Endothelial cell of umbilical vein (primary cell): ENCODE measurements around the gene SAFB. TPM values are rescaled to one million over a fixed set of nuclear protein-coding genes. Genes with fewer than 3 reads are reported as not detected.

Experiments
- BruUV-seq: library from RNA; stranded (reverse); fragments of 400-500 nt; replicated peaks from 2 replicates; lab custom pipeline; 2021; lab: Mats Ljungman, UMichigan
- CTCF ChIA-PET: fragments of 300-600, 350-600 bp; sonication (Branson Sonifier 250); formaldehyde crosslinking; loops from one replicate; lab custom pipeline; 2021; ENCODE audit warnings: antibody characterized with exemption, inconsistent platforms; lab: Charles Lee
- POLR2A ChIA-PET: fragments of 300-600, 350-600 bp; sonication (Branson Sonifier 250); formaldehyde crosslinking; loops from one replicate; lab custom pipeline; 2021; ENCODE audit warnings: antibody characterized with exemption, inconsistent platforms; lab: Charles Lee
- DNase-seq: peaks from one replicate; pipeline ENCODE4 v3.0.0-alpha.2; 2011; ENCODE audit warnings: low read depth, low spot score
- FAIRE-seq: peaks from 2 replicates; lab custom pipeline; 2011; peaks lifted over from hg19 to GRCh38; lab: Jason Lieb, UNC
- H2AFZ ChIP-seq: 2 replicates; pipeline ENCODE4 v1.6.0; 2012; ENCODE audit warnings: low read depth, low read length, control low read depth, inconsistent platforms
- H3K27ac ChIP-seq: 2 replicates; pipeline ENCODE4 v1.5.1; 2011; ENCODE audit warnings: low read depth, mild to moderate bottlenecking, control low read depth, low read length, moderate library complexity; ENCODE audit not compliant: insufficient read depth
- H3K27me3 ChIP-seq, 2 experiments: 2 replicates each; pipeline versions ENCODE4 v1.6.0 to v1.6.1; 2011; ENCODE audit warnings: low read length in 2 of 2, mixed read lengths in 1 of 2; ENCODE audit not compliant: control insufficient read depth in 2 of 2, insufficient read depth in 2 of 2
- H3K36me3 ChIP-seq, 2 experiments: 2 replicates in 1 of 2; 3 replicates in 1 of 2; pipeline ENCODE4 v1.5.1; 2011; ENCODE audit warnings: low read length in 2 of 2, mild to moderate bottlenecking in 1 of 2, moderate library complexity in 1 of 2; ENCODE audit not compliant: control insufficient read depth in 2 of 2, insufficient read depth in 2 of 2; ENCODE audit errors: extremely low read depth in 1 of 2
- H3K4me1 ChIP-seq: 3 replicates; pipeline ENCODE4 v1.5.1; 2011; ENCODE audit warnings: mild to moderate bottlenecking, low read length; ENCODE audit not compliant: control insufficient read depth, insufficient read depth; ENCODE audit errors: extremely low read depth
- H3K4me2 ChIP-seq: 2 replicates; pipeline ENCODE4 v1.6.1; 2011; ENCODE audit warnings: low read length, control low read depth, mixed read lengths; ENCODE audit not compliant: insufficient read depth
- H3K4me3 ChIP-seq, 3 experiments: fragments of 200-600 bp in 1 of 3; sonication (generic), shearing (Covaris generic) in 1 of 3; replicated peaks in 1 of 3; 2 replicates each; pipeline ENCODE4 v1.5.1; 2011 to 2016; ENCODE audit warnings: control low read depth in 3 of 3, low read length in 3 of 3, mild to moderate bottlenecking in 2 of 3, inconsistent platforms in 1 of 3, low read depth in 1 of 3, moderate library complexity in 1 of 3; ENCODE audit not compliant: insufficient read depth in 1 of 3
- H3K79me2 ChIP-seq: 2 replicates; pipeline ENCODE4 v1.6.0; 2012; ENCODE audit warnings: low read length, inconsistent platforms; ENCODE audit not compliant: control insufficient read depth, insufficient read depth
- H3K9ac ChIP-seq: replicated peaks from 2 replicates; pipeline ENCODE3; 2011; ENCODE audit warnings: low read length, control low read depth; ENCODE audit not compliant: insufficient read depth; ENCODE audit errors: extremely low read depth
- H3K9me1 ChIP-seq: replicated peaks from 3 replicates; pipeline ENCODE4 v1.6.0; 2011; ENCODE audit warnings: mild to moderate bottlenecking, low read length; ENCODE audit not compliant: control insufficient read depth, insufficient read depth; ENCODE audit errors: extremely low read depth
- H3K9me3 ChIP-seq: replicated peaks from 2 replicates; pipeline ENCODE4 v1.5.1; 2012; ENCODE audit warnings: low read length, inconsistent platforms; ENCODE audit not compliant: control insufficient read depth, insufficient read depth
- H4K20me1 ChIP-seq: replicated peaks from 2 replicates; pipeline ENCODE3; 2011; ENCODE audit warnings: mild to moderate bottlenecking, low read length; ENCODE audit not compliant: control insufficient read depth, insufficient read depth; ENCODE audit errors: extremely low read depth
- FOS ChIP-seq: IDR thresholded peaks from 2 replicates; pipeline ENCODE4 v1.6.1; 2011; ENCODE audit warnings: mild to moderate bottlenecking, low read length, moderate library complexity, borderline replicate concordance; ENCODE audit not compliant: insufficient read depth
- MAX ChIP-seq: IDR thresholded peaks from 2 replicates; pipeline ENCODE4 v1.6.1; 2011; ENCODE audit not compliant: insufficient read depth, insufficient read length
- MYC ChIP-seq: IDR thresholded peaks from one replicate; pipeline ENCODE4 v1.6.1; 2011; ENCODE audit warnings: mild to moderate bottlenecking, low read depth, low read length
- POLR2A ChIP-seq: IDR thresholded peaks from 2 replicates; pipeline ENCODE4 v1.6.1; 2012; ENCODE audit warnings: low read depth, mild to moderate bottlenecking, control low read depth, low read length
- dilution Hi-C: fragments of 300-500 bp; cut with MboI; formaldehyde crosslinking; loops from one replicate; pipeline ENCODE4 v1.15.0; 2019; ENCODE audit warnings: low sequenced_read_pairs; ENCODE audit not compliant: extremely low pct_ligation_motif_present
- intact Hi-C: fragments of 100-400 bp; cut with micrococcal nuclease; formaldehyde crosslinking; loops from one replicate; pipeline ENCODE4 v1.10.0; 2022
- polyA plus RNA-seq, 4 experiments: library from polyadenylated mRNA; depleted of rRNA in 3 of 4; stranded (reverse) in 3 of 4; unstranded in 1 of 4; fragments of >200 nt; gene quantifications; 2 replicates each; pipeline versions ENCODE4 v1.2.1 to v1.2.3, GENCODE V29; 2011 to 2012; ENCODE audit warnings: missing spikeins in 1 of 4
- total RNA-seq: library from RNA; stranded (reverse); gene quantifications from 2 replicates; pipeline ENCODE4 v1.2.3, GENCODE V29; 2021
- TF ChIP-seq, protein P1 (sequence below), 2 donors: IDR thresholded peaks; 1 replicate in 1 of 2; 2 replicates in 1 of 2; pipeline ENCODE4 v1.5.1; 2011; ENCODE audit warnings: low read length in 2 of 2, mild to moderate bottlenecking in 2 of 2, moderate library complexity in 2 of 2, control low read depth in 1 of 2, inconsistent platforms in 1 of 2, low read depth in 1 of 2; ENCODE audit not compliant: insufficient read depth in 1 of 2; ENCODE audit errors: extremely low read depth in 1 of 2

SAFB gene
- total and polyA plus RNA-seq, 2 donors (not counting 3 experiments of a cell fraction or from before 2014, with no cell fraction given): 44.7 to 109 TPM

DNA sequence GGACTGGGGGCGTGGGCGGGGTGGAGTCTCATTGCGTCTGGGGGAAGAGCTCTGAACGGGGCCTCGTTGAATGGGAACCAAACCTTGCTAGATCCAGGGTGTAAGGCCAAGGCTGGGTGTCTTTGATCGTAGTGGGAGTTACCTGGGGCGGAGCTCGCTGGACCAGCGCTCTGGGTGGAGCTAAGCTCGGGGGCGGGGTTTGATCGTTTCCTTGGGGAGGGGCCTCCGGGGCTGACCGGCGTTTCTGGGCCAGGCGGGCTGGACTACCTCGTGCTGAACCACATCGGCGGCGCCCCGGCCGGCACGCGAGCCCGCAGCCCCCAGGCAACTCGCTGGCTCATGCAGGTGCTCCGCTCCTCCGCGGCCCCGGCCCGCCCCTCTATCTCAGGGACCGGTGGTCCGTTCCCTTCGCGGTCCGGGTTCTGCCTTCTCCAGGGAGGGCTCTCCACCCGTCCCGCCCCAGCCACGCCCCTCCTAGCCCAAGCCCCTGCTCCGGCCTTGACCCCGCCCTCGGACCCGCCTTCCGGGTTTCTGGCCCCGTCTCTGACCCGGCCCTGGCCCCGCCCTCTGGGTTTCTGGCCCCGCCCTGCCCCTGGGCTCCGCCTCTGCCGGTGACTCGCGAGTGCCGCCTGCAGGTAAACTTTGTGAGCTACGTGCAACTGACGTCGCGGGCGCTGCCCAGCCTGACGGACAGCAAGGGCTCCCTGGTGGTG lies 63.9 kb downstream of the SAFB start:
- peak overlapping the region; percentile 43 for H3K4me2 ChIP-seq
- no TSS peak for BruUV-seq
- no peaks in the 10 kb centered on the region for H3K9me3 ChIP-seq
- FAIRE-seq: peak; percentile 96
- intact Hi-C loops: no loop called here
- DNase-seq: peak; percentile 89
- H3K36me3 ChIP-seq: peaks cover under 1 to 1% of the 10 kb centered on the region in 2 experiments
- H3K27ac ChIP-seq: no peak overlapping the region
- H3K4me3 ChIP-seq: peak overlapping the region; percentile 22 to 49 (median 43)
- peaks cover 17% of the 10 kb centered on the region for H3K79me2 ChIP-seq
- TF ChIP-seq, protein P1, sequence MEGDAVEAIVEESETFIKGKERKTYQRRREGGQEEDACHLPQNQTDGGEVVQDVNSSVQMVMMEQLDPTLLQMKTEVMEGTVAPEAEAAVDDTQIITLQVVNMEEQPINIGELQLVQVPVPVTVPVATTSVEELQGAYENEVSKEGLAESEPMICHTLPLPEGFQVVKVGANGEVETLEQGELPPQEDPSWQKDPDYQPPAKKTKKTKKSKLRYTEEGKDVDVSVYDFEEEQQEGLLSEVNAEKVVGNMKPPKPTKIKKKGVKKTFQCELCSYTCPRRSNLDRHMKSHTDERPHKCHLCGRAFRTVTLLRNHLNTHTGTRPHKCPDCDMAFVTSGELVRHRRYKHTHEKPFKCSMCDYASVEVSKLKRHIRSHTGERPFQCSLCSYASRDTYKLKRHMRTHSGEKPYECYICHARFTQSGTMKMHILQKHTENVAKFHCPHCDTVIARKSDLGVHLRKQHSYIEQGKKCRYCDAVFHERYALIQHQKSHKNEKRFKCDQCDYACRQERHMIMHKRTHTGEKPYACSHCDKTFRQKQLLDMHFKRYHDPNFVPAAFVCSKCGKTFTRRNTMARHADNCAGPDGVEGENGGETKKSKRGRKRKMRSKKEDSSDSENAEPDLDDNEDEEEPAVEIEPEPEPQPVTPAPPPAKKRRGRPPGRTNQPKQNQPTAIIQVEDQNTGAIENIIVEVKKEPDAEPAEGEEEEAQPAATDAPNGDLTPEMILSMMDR (IDR thresholded peaks at IDR 0.05; ENCODE audit: extremely low read depth in 1 of 2, insufficient read depth in 1 of 2, low read depth in 1 of 2, low read length in 2 of 2): peak; percentile 81 to 95
- TF ChIP-seq MAX (peak; percentile 31), POLR2A (no peak), FOS (no peak), MYC (no peak)
- H3K4me1 ChIP-seq: peaks cover 4% of the 10 kb centered on the region
- CTCF ChIA-PET: interaction anchor here (0.6 to 1.8 kb wide), 9 partner anchors 9 to 117 kb away, joined by 3 to 11 read pairs (median 4); partner anchors contain the start of genes CATSPERD, LONP1, SAFB and SAFB2
- dilution Hi-C loops: no loop called here
- no peaks in the 10 kb centered on the region for H3K9me1 ChIP-seq
- peak overlapping the region; percentile 92 for H2AFZ ChIP-seq
- H3K27me3 ChIP-seq: no peaks in the 10 kb centered on the region
- H4K20me1 ChIP-seq: no peaks in the 10 kb centered on the region
- POLR2A ChIA-PET: interaction anchor here (0.7 kb wide), 3 partner anchors 9 to 25 kb away, joined by 3 to 5 read pairs (median 5); no protein-coding TSS in a partner anchor
- H3K9ac ChIP-seq: no peak overlapping the region
